Suprapubic skin (tissue), 4 donors: ENCODE measurements around the gene CXCL11.

Experiments used
- CTCF ChIP-seq, 2 donors: fragments of 200-600 bp in 1 of 2; fragments of 450-650 bp in 1 of 2; sonication (generic) in 1 of 2; IDR thresholded peaks; one replicate each; pipeline ENCODE4 v1.5.1; 2016 to 2019; ENCODE audit warnings: antibody characterized with exemption in 2 of 2, mild to moderate bottlenecking in 1 of 2, moderate library complexity in 1 of 2
- EP300 ChIP-seq: sonication (generic); formaldehyde crosslinking; IDR thresholded peaks from one replicate; pipeline ENCODE4 v1.6.1; 2017; ENCODE audit warnings: antibody characterized with exemption
- POLR2AphosphoS5 ChIP-seq, 3 donors: sonication (generic); formaldehyde crosslinking; IDR thresholded peaks; one replicate each; pipeline ENCODE4 v1.6.1; 2017; ENCODE audit warnings: antibody characterized with exemption in 3 of 3

GRCh38 chr4:76061982-76062381, 26.1 kb upstream of the CXCL11 start:
- TF ChIP-seq CTCF (IDR thresholded peaks at IDR 0.05) (no peak), POLR2AphosphoS5 (IDR thresholded peaks at IDR 0.05) (no peak), EP300 (no peak)
